B cell (primary cell): ENCODE data around the gene MAPKAP1. TPM values are rescaled to one million over a fixed set of nuclear protein-coding genes. Genes with fewer than 3 reads are reported as not detected.
A peak's percentile ranks its signal among the peaks of the same experiment; 100 is the strongest.

ENCODE experiments used
- ATAC-seq: fragments of 200-7000 bp; cut with Tn5 transposase; one replicate; pipeline ENCODE4 v1.10.0; 2021; ENCODE audit warnings: low read depth, mild to moderate bottlenecking, moderate number of reproducible peaks, moderate library complexity
- CTCF ChIA-PET: fragments of 350-600 bp; sonication (Branson Sonifier 250); formaldehyde crosslinking; loops from one replicate; lab custom pipeline; 2021; ENCODE audit warnings: antibody characterized with exemption, inconsistent platforms; lab: Charles Lee
- POLR2A ChIA-PET: fragments of 350-600 bp; sonication (Branson Sonifier 250); formaldehyde crosslinking; loops from one replicate; lab custom pipeline; 2021; ENCODE audit warnings: antibody characterized with exemption; lab: Charles Lee
- DNase-seq: peaks from one replicate; pipeline ENCODE4 v3.0.0; 2013
- H2AFZ ChIP-seq: 2 replicates; pipeline ENCODE4 v1.6.1; 2012; ENCODE audit warnings: mild to moderate bottlenecking, low read depth, low read length; ENCODE audit not compliant: insufficient read depth, poor library complexity, severe bottlenecking
- H3K27ac ChIP-seq, 2 donors: 1 replicate in 1 of 2; 2 replicates in 1 of 2; pipeline ENCODE4 v1.5.1; 2012 to 2013; ENCODE audit warnings: low read length in 2 of 2, mild to moderate bottlenecking in 2 of 2, moderate library complexity in 1 of 2
- H3K27me3 ChIP-seq, 4 experiments: fragments of 200-600 bp in 1 of 4; sonication (generic) in 1 of 4; replicated peaks in 1 of 4; 1 replicate in 2 of 4; 2 replicates in 2 of 4; pipeline versions ENCODE4 v1.6.1 to v1.7.0; 2013 to 2016; ENCODE audit warnings: low read length in 3 of 4, mild to moderate bottlenecking in 2 of 4, mixed read lengths in 1 of 4, moderate library complexity in 1 of 4; ENCODE audit not compliant: insufficient read depth in 4 of 4, control insufficient read depth in 3 of 4; ENCODE audit errors: control extremely low read depth in 1 of 4
- H3K36me3 ChIP-seq, 2 experiments: replicated peaks in 1 of 2; 1 replicate in 1 of 2; 2 replicates in 1 of 2; pipeline versions ENCODE4 v1.6.1 to v1.7.1; 2013; ENCODE audit warnings: low read length in 1 of 2; ENCODE audit not compliant: insufficient read depth in 2 of 2, control insufficient read depth in 1 of 2; ENCODE audit errors: control extremely low read depth in 1 of 2, extremely low read depth in 1 of 2
- H3K4me1 ChIP-seq, 2 donors: fragments of 200-600 bp in 1 of 2; sonication (generic) in 1 of 2; 1 replicate in 1 of 2; 2 replicates in 1 of 2; pipeline versions ENCODE4 v1.5.1 to v1.6.1; 2013 to 2017; ENCODE audit warnings: low read length in 2 of 2; ENCODE audit not compliant: control insufficient read depth in 2 of 2, insufficient read depth in 2 of 2
- H3K4me2 ChIP-seq: replicated peaks from 2 replicates; pipeline ENCODE3; 2012; ENCODE audit warnings: mild to moderate bottlenecking, low read depth, low read length; ENCODE audit not compliant: poor library complexity, severe bottlenecking
- H3K4me3 ChIP-seq, 5 experiments: fragments of 200-600 bp in 1 of 5; sonication (generic) in 1 of 5; 1 replicate in 3 of 5; 2 replicates in 2 of 5; pipeline versions ENCODE4 v1.5.1 to v1.7.0; 2011 to 2016; ENCODE audit warnings: low read length in 4 of 5, mild to moderate bottlenecking in 4 of 5, low read depth in 2 of 5, control low read depth in 1 of 5, moderate library complexity in 1 of 5; ENCODE audit not compliant: insufficient read depth in 1 of 5; ENCODE audit errors: control extremely low read depth in 1 of 5, extremely low read depth in 1 of 5
- H3K79me2 ChIP-seq: fragments of 200-600 bp; sonication (generic); one replicate; pipeline ENCODE4 v1.6.0; 2016; ENCODE audit warnings: low read length; ENCODE audit not compliant: control insufficient read depth, insufficient read depth
- H3K9ac ChIP-seq: fragments of 200-600 bp; sonication (generic); 2 replicates; pipeline ENCODE4 v1.6.1; 2017; ENCODE audit warnings: mild to moderate bottlenecking, low read length, moderate library complexity
- H3K9me3 ChIP-seq, 3 donors: one replicate each; pipeline versions ENCODE4 v1.6.1 to v1.7.1; 2013; ENCODE audit warnings: low read length in 2 of 3; ENCODE audit not compliant: control insufficient read depth in 2 of 3, insufficient read depth in 1 of 3; ENCODE audit errors: control extremely low read depth in 1 of 3
- H4K20me1 ChIP-seq: 2 replicates; pipeline ENCODE4 v1.6.0; 2012; ENCODE audit warnings: mild to moderate bottlenecking, low read length; ENCODE audit not compliant: insufficient read depth, control insufficient read depth, poor library complexity, severe bottlenecking
- H3K27ac Mint-ChIP-seq: one replicate; pipeline ENCODE4 v1.8.0; 2021; ENCODE audit warnings: mixed read lengths
- H3K27me3 Mint-ChIP-seq: one replicate; pipeline ENCODE4 v1.8.0; 2021; ENCODE audit warnings: mixed read lengths
- H3K4me1 Mint-ChIP-seq: one replicate; pipeline ENCODE4 v1.8.0; 2021; ENCODE audit warnings: mixed read lengths
- H3K4me3 Mint-ChIP-seq: one replicate; pipeline ENCODE4 v1.8.0; 2021; ENCODE audit warnings: mixed read lengths
- H3K9me3 Mint-ChIP-seq: one replicate; pipeline ENCODE4 v1.8.0; 2022; ENCODE audit warnings: mixed read lengths; ENCODE audit not compliant: insufficient read depth
- CTCF ChIP-seq: fragments of 200-600 bp; IDR thresholded peaks from one replicate; pipeline ENCODE4 v1.8.0; 2022; ENCODE audit warnings: antibody characterized with exemption, mild to moderate bottlenecking
- EZH2 ChIP-seq: IDR thresholded peaks from 2 replicates; pipeline ENCODE4 v1.6.1; 2012; ENCODE audit warnings: borderline replicate concordance, low read depth, mild to moderate bottlenecking, moderate library complexity, low read length; ENCODE audit not compliant: insufficient read depth, poor library complexity, severe bottlenecking
- WGBS: methylation state at CpG from one replicate; pipeline ENCODE4 v1.1.5; 2013; ENCODE audit warnings: missing lambda C conversion rate; ENCODE audit not compliant: insufficient coverage; 5-methylcytosine and 5-hydroxymethylcytosine counted together
- intact Hi-C: fragments of 100-400 bp; cut with micrococcal nuclease; formaldehyde crosslinking; loops from one replicate; pipeline ENCODE4 v1.10.0; 2022
- polyA plus RNA-seq: library from polyadenylated mRNA; depleted of rRNA; stranded (reverse); fragments of >200 nt; gene quantifications from 2 replicates; pipeline ENCODE4 v1.2.3, GENCODE V29; 2012
- total RNA-seq, 2 donors: library from RNA; stranded (reverse); fragments of 120-200 nt in 1 of 2; gene quantifications; 1 replicate in 1 of 2; 2 replicates in 1 of 2; pipeline versions ENCODE4 v1.2.3 to v1.2.4, GENCODE V29; 2013 to 2022

Gene MAPKAP1
- total and polyA plus RNA-seq, 2 donors (not counting 1 experiment from before 2014, with no cell fraction given): 51.6 to 62.4 TPM

- no peaks in the 10 kb centered on the region for H4K20me1 ChIP-seq
- H3K27ac Mint-ChIP-seq: no peak overlapping the region
- 28% methylated on average over 13 of the region's 17 CpGs for whole genome bisulfite sequencing
- intact Hi-C loops: no loop called here
- no peak for DNase-seq
- H3K4me1 ChIP-seq: peaks cover 10 to 19% of the 10 kb centered on the region in 2 donors
- H2AFZ ChIP-seq: peak overlapping the region; percentile 89
- ATAC-seq: no peak
- no peak for TF ChIP-seq CTCF
- TF ChIP-seq EZH2: no peak
- H3K9me3 Mint-ChIP-seq: no peaks in the 10 kb centered on the region
- H3K4me1 Mint-ChIP-seq: peaks cover 16% of the 10 kb centered on the region
- H3K36me3 ChIP-seq: no peaks in the 10 kb centered on the region
- peaks cover 0 to 15% (median 0%) of the 10 kb centered on the region in 3 donors for H3K9me3 ChIP-seq
- peaks cover 23% of the 10 kb centered on the region for H3K27me3 Mint-ChIP-seq
- H3K4me3 Mint-ChIP-seq: peak overlapping the region; percentile 80
- peak overlapping the region in 4 of 5 experiments; percentile 47 to 68 (median 58) for H3K4me3 ChIP-seq
- peak overlapping the region; percentile 99 for H3K4me2 ChIP-seq
- ChIA-PET POLR2A (no interaction called here), CTCF (interaction anchor here (0.6 to 3.3 kb wide), 58 partner anchors 8 to 1091 kb away, joined by 3 to 40 read pairs (median 4); partner anchors contain the start of genes MVB12B and PBX3)
- H3K79me2 ChIP-seq: no peaks in the 10 kb centered on the region
- H3K27me3 ChIP-seq: peaks cover 0 to 33% (median 9%) of the 10 kb centered on the region in 4 experiments
- peak overlapping the region; percentile 76 for H3K9ac ChIP-seq
- H3K27ac ChIP-seq: no peak overlapping the region
These were observed 299.5 kb downstream of the MAPKAP1 start for GRCh38 chr9:125407432-125407973.

- Histone ChIP-seq H3K9ac (no peak overlapping the region), H3K9me3 (peaks cover 0 to 15% (median 0%) of the 10 kb centered on the region in 3 donors), H4K20me1 (no peaks in the 10 kb centered on the region), H3K4me3 (no peak overlapping the region), H3K79me2 (no peaks in the 10 kb centered on the region), H3K4me2 (no peak overlapping the region), H3K27ac (no peak overlapping the region), H3K36me3 (no peaks in the 10 kb centered on the region), H3K4me1 (peaks cover 10 to 19% of the 10 kb centered on the region in 2 donors), H2AFZ (no peak overlapping the region), H3K27me3 (peaks cover 0 to 33% (median 9%) of the 10 kb centered on the region in 4 experiments)
- POLR2A ChIA-PET: no interaction called here
- CTCF ChIA-PET: interaction anchor here (0.5 to 3.3 kb wide), 12 partner anchors 8 to 1085 kb away, joined by 3 to 40 read pairs (median 5); partner anchors contain the start of gene PBX3
- Mint-ChIP-seq H3K27ac (no peak overlapping the region), H3K4me1 (peaks cover 16% of the 10 kb centered on the region), H3K27me3 (peaks cover 23% of the 10 kb centered on the region), H3K9me3 (no peaks in the 10 kb centered on the region), H3K4me3 (peak overlapping the region; percentile 80)
- TF ChIP-seq EZH2: no peak
- TF ChIP-seq CTCF: no peak
- DNase-seq (peak; percentile 14), ATAC-seq (no peak)
- intact Hi-C loops: no loop called here
- 98% methylated on average over 13 of the region's 13 CpGs for WGBS
These were observed 300.3 kb downstream of the MAPKAP1 start for GRCh38 chr9:125406810-125407087.
